ENCODE results near the gene SPINK1.
"Not testable (repeated sequence)": the region's sequence is repeated elsewhere in the genome, so short reads cannot be mapped to it uniquely, and the experiment has no call there.

SPINK1 gene, protein sequence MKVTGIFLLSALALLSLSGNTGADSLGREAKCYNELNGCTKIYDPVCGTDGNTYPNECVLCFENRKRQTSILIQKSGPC

DNA sequence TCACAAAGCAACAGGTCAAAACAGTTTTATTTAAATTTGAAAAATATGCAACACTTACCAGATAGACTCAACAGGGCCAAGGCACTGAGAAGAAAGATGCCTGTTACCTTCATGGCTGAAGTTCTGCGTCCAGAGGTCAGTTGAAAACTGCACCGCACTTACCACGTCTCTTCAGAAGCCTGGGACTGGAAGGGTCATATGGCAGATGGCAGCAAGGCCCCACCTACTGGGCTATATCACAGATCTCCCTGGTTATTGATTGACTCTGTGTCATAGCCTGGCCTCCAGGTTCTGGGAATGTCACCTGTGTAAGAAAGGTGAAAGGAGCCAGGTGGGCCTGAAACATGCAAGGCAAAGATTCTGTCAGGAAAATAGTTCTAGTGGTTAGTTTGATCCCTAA, at the start of gene SPINK1:
SPINK1 (minus strand) TSS at position 207 of the 400 bp plus-strand sequence; CDS start at position 113, 94 bp downstream.
- Histone ChIP-seq H3K27me3 (ENCODE audit: control insufficient read depth, insufficient read depth, low read length) (no peaks in the 10 kb centered on the region), H3K4me3 (ENCODE audit: low read depth, low read length) (no peak within 1 kb of the TSS), H3K36me3 (ENCODE audit: control insufficient read depth, insufficient read depth, low read length) (no peaks in the 10 kb centered on the region), H3K9ac (ENCODE audit: low read depth, low read length) (no peak within 1 kb of the TSS), H3K4me1 (ENCODE audit: control insufficient read depth, insufficient read depth, low read length) (no peaks in the 10 kb centered on the region), H3K9me3 (ENCODE audit: control insufficient read depth, insufficient read depth, low read length) (no peaks in the 10 kb centered on the region)

DNA sequence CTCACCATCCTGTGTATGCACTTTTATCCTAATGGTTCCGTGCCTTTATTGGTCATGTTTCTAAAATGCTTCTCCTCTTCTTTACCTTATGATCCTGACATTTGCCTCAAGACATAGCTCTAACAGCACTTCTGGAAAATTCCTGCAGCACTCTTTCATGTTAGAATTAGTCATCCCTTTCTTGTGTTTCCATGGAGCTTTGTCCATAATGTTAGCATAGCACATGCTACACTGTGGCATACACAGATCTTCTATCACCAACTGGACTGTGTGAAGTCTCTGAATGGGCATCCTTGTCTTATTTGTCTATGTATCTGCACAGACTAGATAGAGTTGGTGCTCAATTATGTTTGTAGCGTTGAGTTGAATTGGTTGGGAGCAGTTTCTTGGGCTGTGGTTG, 49.0 kb upstream of the SPINK1 start:
- H3K4me1 ChIP-seq (ENCODE audit: control insufficient read depth, insufficient read depth, low read length) = peaks cover 19% of the 10 kb centered on the region
- H3K9me3 ChIP-seq (ENCODE audit: control insufficient read depth, insufficient read depth, low read length) = no peaks in the 10 kb centered on the region
- no peaks in the 10 kb centered on the region for H3K36me3 ChIP-seq (ENCODE audit: control insufficient read depth, insufficient read depth, low read length)
- H3K4me3 ChIP-seq (ENCODE audit: low read depth, low read length) = no peak overlapping the region
- no peak overlapping the region for H3K9ac ChIP-seq (ENCODE audit: low read depth, low read length)
- H3K27me3 ChIP-seq (ENCODE audit: control insufficient read depth, insufficient read depth, low read length) = no peaks in the 10 kb centered on the region

DNA sequence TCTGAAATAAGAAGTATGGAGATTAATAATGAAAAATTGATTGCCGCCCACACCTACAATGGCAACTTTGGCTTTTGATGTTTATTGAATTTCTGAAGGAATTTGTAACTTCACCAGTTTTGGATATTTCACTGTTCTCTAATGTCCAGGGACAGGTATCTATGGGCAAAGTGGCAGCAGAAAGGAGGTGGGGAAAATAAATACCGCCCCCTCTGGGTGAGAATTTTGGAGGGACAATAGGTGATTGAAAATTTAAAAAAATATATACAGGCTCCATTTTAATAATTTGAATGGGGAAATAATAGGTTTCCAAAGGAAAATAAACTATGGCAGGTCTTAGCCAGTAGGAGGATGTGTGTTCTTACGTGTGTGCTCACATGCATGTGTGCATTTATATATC, 48.3 kb upstream of the SPINK1 start:
- Histone ChIP-seq H3K27me3 (ENCODE audit: control insufficient read depth, insufficient read depth, low read length) (no peaks in the 10 kb centered on the region), H3K9ac (ENCODE audit: low read depth, low read length) (no peak overlapping the region), H3K4me3 (ENCODE audit: low read depth, low read length) (no peak overlapping the region), H3K36me3 (ENCODE audit: control insufficient read depth, insufficient read depth, low read length) (no peaks in the 10 kb centered on the region), H3K9me3 (ENCODE audit: control insufficient read depth, insufficient read depth, low read length) (no peaks in the 10 kb centered on the region), H3K4me1 (ENCODE audit: control insufficient read depth, insufficient read depth, low read length) (peaks cover 25% of the 10 kb centered on the region)

DNA sequence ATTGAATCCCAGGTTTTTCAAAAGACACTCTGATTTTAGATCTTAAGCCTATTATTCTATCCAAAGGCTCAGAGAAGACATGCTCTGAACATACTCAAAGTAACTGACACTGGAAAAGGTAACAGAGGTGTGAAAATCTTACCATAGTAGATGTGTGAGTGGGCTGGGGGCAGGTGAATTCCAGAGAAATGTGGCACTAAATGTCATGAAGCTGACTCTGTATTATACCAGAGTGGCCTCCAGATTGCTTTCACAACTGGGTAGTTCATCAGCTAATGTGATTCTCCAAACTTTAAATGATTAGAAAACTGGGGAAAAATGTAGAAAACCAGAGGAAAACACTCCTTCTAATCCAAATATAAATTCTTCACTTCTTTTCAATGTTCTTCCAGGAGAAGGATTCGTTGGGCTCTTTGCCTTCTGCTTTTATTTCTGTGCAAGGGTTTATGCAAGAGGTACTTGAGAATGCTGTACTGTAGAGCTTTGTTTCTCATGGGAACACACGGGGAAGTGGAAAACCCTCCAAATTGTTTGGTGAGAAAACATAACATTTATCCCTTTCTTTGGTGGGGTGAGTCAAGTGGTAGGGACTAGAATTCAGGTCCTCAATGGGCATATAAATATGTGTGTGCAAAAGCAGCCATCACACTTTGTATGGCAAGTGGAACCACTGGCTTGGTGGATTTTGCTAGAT, 46.7 kb upstream of the SPINK1 start, which contains the start of gene SCGB3A2:
SCGB3A2 (plus strand) TSS at position 646 of the 694 bp plus-strand sequence. CDS start 93 bp downstream, outside the sequence.
- peaks cover 28% of the 10 kb centered on the region for H3K4me1 ChIP-seq (ENCODE audit: control insufficient read depth, insufficient read depth, low read length)
- peaks cover 2% of the 10 kb centered on the region for H3K36me3 ChIP-seq (ENCODE audit: control insufficient read depth, insufficient read depth, low read length)
- H3K9me3 ChIP-seq (ENCODE audit: control insufficient read depth, insufficient read depth, low read length) = no peaks in the 10 kb centered on the region
- H3K27me3 ChIP-seq (ENCODE audit: control insufficient read depth, insufficient read depth, low read length) = no peaks in the 10 kb centered on the region
- no peak within 1 kb of the TSS for H3K9ac ChIP-seq (ENCODE audit: low read depth, low read length)
- no peak within 1 kb of the TSS for H3K4me3 ChIP-seq (ENCODE audit: low read depth, low read length)

DNA sequence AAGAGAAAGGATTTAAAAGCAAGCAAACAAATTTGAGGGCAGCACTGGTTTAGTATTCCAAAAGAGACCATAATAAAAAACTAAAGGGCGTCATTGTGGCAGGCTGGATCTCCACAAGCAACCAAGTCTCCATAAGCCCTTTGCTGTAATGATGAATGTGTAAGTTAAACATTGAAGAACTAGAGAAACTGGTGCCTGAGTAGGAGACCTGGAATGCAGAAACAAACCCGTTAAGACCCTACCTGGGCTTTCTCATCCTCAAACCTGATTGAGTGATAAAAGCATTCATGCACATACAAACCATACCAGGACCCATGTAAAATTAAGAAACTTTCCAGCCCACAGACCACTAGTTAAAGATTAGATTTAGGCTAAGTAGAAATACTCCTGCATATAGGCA, 45.2 kb upstream of the SPINK1 start:
- Histone ChIP-seq H3K4me3 (ENCODE audit: low read depth, low read length) (no peak overlapping the region), H3K9me3 (ENCODE audit: control insufficient read depth, insufficient read depth, low read length) (no peaks in the 10 kb centered on the region), H3K36me3 (ENCODE audit: control insufficient read depth, insufficient read depth, low read length) (peaks cover 13% of the 10 kb centered on the region), H3K9ac (ENCODE audit: low read depth, low read length) (no peak overlapping the region), H3K27me3 (ENCODE audit: control insufficient read depth, insufficient read depth, low read length) (no peaks in the 10 kb centered on the region), H3K4me1 (ENCODE audit: control insufficient read depth, insufficient read depth, low read length) (peaks cover 26% of the 10 kb centered on the region)

DNA sequence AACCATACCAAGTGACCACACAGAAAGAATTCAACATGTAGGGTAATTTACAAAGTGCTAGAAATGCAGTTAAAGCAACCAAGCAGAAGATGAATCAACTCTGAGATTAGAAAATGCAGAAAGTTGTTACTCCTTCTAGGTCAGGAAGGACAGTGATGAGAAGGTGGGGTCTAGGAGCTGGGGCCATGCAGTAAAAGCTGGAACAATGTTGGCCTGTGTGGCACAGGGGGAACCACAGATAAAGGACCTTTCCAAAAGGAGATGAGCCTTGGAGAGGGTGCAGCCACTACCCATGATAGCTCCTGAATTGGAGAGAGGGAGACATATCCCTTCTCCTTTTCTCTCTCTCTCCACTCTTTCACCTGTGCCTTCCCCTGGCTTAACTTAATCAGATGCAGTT, 44.7 kb upstream of the SPINK1 start:
- Histone ChIP-seq H3K9ac (ENCODE audit: low read depth, low read length) (no peak overlapping the region), H3K27me3 (ENCODE audit: control insufficient read depth, insufficient read depth, low read length) (no peaks in the 10 kb centered on the region), H3K4me1 (ENCODE audit: control insufficient read depth, insufficient read depth, low read length) (peaks cover 26% of the 10 kb centered on the region), H3K4me3 (ENCODE audit: low read depth, low read length) (no peak overlapping the region), H3K9me3 (ENCODE audit: control insufficient read depth, insufficient read depth, low read length) (no peaks in the 10 kb centered on the region), H3K36me3 (ENCODE audit: control insufficient read depth, insufficient read depth, low read length) (peaks cover 14% of the 10 kb centered on the region)

DNA sequence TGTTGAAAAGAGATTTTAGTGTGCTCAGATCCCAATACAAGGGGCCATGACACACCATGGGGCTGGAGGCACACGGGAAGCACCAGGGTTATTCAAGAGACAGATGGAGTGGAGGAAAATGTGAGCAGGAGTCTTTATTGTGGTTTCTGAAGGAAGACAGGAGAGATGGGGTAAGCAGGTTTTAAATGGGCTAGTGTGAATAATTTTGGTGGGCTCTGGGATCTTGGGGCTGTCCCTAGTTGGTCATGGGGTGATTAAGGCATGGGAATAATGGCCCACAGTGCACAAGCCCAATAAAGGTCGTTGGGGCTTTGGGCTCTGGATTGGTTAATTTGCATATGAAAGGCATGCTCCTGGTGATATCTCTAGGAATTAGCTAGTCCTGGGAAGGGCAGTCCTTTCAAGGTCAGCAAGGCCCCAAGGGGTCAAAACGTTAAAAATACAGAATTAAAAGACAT, 43.5 kb upstream of the SPINK1 start:
- no peaks in the 10 kb centered on the region for H3K9me3 ChIP-seq (ENCODE audit: control insufficient read depth, insufficient read depth, low read length)
- peaks cover 23% of the 10 kb centered on the region for H3K4me1 ChIP-seq (ENCODE audit: control insufficient read depth, insufficient read depth, low read length)
- no peaks in the 10 kb centered on the region for H3K27me3 ChIP-seq (ENCODE audit: control insufficient read depth, insufficient read depth, low read length)
- peak overlapping the region; percentile 82 for H3K9ac ChIP-seq (ENCODE audit: low read depth, low read length)
- H3K36me3 ChIP-seq (ENCODE audit: control insufficient read depth, insufficient read depth, low read length) = peaks cover 17% of the 10 kb centered on the region
- peak overlapping the region; percentile 84 for H3K4me3 ChIP-seq (ENCODE audit: low read depth, low read length)

DNA sequence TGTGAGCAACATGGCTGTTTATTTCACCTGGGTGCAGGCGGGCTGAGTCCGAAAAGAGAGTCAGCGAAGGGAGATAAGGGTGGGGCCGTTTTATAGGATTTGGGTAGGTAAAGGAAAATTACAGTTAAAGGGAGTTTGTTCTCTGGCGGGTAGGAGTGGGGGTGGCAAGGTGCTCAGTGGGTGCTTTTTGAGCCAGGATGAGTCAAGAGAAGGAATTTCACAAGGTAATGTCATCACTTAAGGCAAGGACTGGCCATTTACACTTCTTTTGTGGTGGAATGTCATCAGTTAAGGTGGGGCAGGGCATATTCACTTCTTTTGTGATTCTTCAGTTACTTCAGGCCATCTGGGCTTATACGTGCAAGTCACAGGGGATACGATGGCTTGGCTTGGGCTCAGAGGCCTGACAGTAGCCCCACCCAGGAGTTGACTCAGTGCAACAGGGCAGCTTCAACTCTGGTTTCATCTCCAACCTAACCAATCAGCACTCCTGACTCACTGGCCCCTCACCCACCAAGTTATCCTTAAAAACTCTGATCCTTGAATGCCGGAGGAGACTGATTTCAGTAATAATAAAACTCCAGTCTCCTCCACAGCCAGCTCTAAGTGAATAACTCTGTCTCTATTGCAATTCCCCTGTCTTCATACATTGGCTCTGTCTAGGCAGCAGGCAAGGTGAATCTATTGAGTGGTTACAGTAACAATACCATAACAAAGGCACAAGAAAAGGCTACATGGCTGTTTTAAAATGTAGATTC, 42.8 kb upstream of the SPINK1 start:
- Histone ChIP-seq H3K36me3 (ENCODE audit: control insufficient read depth, insufficient read depth, low read length) (peaks cover 22% of the 10 kb centered on the region), H3K4me1 (ENCODE audit: control insufficient read depth, insufficient read depth, low read length) (peaks cover 26% of the 10 kb centered on the region), H3K4me3 (ENCODE audit: low read depth, low read length) (peak overlapping the region; percentile 84), H3K9ac (ENCODE audit: low read depth, low read length) (peak overlapping the region; percentile 99)
- not testable (repeated sequence) for H3K9me3 ChIP-seq (ENCODE audit: control insufficient read depth, insufficient read depth, low read length); H3K27me3 ChIP-seq (ENCODE audit: control insufficient read depth, insufficient read depth, low read length)

DNA sequence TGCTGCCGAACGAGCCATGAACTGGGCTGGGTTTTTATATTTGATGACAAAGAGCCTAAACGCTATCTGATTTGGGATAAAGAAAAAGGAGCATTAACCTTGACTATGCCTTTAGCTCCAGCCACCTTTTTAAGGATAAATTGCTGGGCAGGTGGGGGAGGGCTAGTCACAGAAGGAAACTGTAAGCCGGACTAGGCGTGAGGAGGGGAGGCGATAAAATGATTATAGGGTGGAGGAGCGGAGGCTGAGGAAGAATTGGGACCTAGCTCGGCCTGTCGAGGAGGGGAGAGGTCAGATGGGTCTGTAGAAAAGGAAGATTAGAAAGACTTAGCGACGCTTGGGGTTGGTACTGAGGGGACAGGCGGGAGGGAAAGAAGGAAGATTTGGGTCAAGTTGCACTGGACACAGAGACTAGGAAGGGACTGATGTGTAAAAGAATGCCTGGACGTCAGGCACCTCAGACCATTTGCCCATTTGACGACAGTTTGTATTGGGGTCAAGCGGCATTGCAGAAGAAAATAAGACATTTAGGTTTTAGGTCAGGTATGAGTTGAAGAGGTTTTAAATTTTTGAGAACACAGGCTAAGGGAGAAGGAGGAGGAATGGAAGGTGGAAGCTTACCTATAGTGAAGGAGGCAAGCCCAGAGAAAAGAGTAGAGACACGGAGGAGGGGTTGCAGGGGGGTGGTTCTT, 41.4 kb upstream of the SPINK1 start:
- not testable (repeated sequence) for H3K9me3 ChIP-seq (ENCODE audit: control insufficient read depth, insufficient read depth, low read length); H3K27me3 ChIP-seq (ENCODE audit: control insufficient read depth, insufficient read depth, low read length)
- Histone ChIP-seq H3K4me1 (ENCODE audit: control insufficient read depth, insufficient read depth, low read length) (peaks cover 28% of the 10 kb centered on the region), H3K9ac (ENCODE audit: low read depth, low read length) (peak overlapping the region; percentile 99), H3K36me3 (ENCODE audit: control insufficient read depth, insufficient read depth, low read length) (peaks cover 24% of the 10 kb centered on the region), H3K4me3 (ENCODE audit: low read depth, low read length) (peak overlapping the region; percentile 84)

DNA sequence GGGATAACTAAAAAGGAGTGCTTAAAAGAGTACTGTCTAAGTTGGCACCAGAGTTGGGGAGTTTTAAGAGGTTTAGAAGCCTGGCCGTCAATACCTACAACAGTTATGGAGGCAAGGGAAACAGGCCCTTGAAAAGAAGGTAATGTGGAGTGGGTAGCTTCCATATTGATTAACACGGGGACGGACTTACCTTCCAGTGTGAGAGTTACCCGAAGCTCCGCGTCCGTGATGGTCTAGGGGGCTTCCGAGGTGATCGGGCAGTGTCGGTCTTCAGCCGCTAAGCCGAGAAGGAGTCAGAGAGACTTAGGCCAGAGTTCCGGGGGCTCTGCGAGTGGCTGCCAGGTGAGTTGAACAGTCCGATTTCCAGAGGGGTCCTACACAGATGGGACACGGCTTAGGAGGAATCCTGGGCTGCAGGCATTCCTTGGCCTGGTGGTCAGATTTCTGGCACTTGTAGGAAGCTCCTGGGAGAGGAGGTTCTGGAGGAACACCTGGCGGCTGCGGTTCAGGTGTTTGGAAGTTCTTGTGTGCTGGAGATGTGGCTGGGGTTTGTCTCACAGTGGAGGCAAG, 40.6 kb upstream of the SPINK1 start:
- Histone ChIP-seq H3K4me1 (ENCODE audit: control insufficient read depth, insufficient read depth, low read length) (peaks cover 27% of the 10 kb centered on the region), H3K4me3 (ENCODE audit: low read depth, low read length) (peak overlapping the region; percentile 51), H3K36me3 (ENCODE audit: control insufficient read depth, insufficient read depth, low read length) (peaks cover 24% of the 10 kb centered on the region), H3K9ac (ENCODE audit: low read depth, low read length) (peak overlapping the region; percentile 98)
- not testable (repeated sequence) for H3K9me3 ChIP-seq (ENCODE audit: control insufficient read depth, insufficient read depth, low read length); H3K27me3 ChIP-seq (ENCODE audit: control insufficient read depth, insufficient read depth, low read length)

DNA sequence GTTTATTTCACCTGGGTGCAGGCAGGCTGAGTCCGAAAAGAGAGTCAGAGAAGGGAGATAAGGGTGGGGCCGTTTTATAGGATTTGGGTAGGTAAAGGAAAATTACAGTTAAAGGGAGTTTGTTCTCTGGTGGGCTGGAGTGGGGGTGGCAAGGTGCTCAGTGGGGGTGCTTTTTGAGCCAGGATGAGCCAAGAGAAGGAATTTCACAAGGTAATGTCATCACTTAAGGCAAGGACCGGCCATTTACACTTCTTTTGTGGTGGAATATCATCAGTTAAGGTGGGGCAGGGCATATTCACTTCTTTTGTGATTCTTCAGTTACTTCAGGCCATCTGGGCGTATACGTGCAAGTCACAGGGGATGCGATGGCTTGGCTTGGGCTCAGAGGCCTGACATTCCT, 38.4 kb upstream of the SPINK1 start:
- peaks cover 24% of the 10 kb centered on the region for H3K36me3 ChIP-seq (ENCODE audit: control insufficient read depth, insufficient read depth, low read length)
- H3K9me3 ChIP-seq (ENCODE audit: control insufficient read depth, insufficient read depth, low read length); H3K27me3 ChIP-seq (ENCODE audit: control insufficient read depth, insufficient read depth, low read length): not testable (repeated sequence)
- H3K4me3 ChIP-seq (ENCODE audit: low read depth, low read length) = peak overlapping the region; percentile 64
- H3K9ac ChIP-seq (ENCODE audit: low read depth, low read length) = peak overlapping the region; percentile 99
- peaks cover 12% of the 10 kb centered on the region for H3K4me1 ChIP-seq (ENCODE audit: control insufficient read depth, insufficient read depth, low read length)

Data from iPS-15b (cell line).